Erythroblast (primary cell): Measurements from ENCODE around the gene TMEM202.
A peak's percentile ranks its signal among the peaks of the same experiment; 100 is the strongest.
"Not testable (repeated sequence)": the region's sequence is repeated elsewhere in the genome, so short reads cannot be mapped to it uniquely, and the experiment has no call there.

Experiments used
- DNase-seq, 2 experiments: peaks; one replicate each; lab custom pipeline; 2025; lab: John Stamatoyannopoulos, UW
- GATA1 ChIP-seq: IDR thresholded peaks from 2 replicates; pipeline ENCODE4 v1.6.1; 2011; ENCODE audit warnings: low read depth, mild to moderate bottlenecking, control low read depth, low read length, moderate library complexity
- POLR2A ChIP-seq: IDR thresholded peaks from 2 replicates; pipeline ENCODE4 v1.6.1; 2011; ENCODE audit warnings: mild to moderate bottlenecking, low read length

TMEM202 gene

GRCh38 chr15:72397796-72398588 is at the start of gene TMEM202:
TMEM202 (plus strand) TSS chr15:72398305; CDS start chr15:72398327, 22 bp downstream.
- DNase-seq, result no peak
- TF ChIP-seq GATA1 (no peak), POLR2A (no peak)

GRCh38 chr15:72353266-72353665 is 44.8 kb upstream of the TMEM202 start:
- no peak for DNase-seq
- TF ChIP-seq POLR2A (no peak), GATA1 (no peak)

- no peak for DNase-seq
Observed at GRCh38 chr15:72354496-72354895, 43.6 kb upstream of the TMEM202 start.

GRCh38 chr15:72358121-72358520 is 40.0 kb upstream of the TMEM202 start:
- TF ChIP-seq GATA1, result no peak
- TF ChIP-seq POLR2A, result no peak
- DNase-seq, result no peak

More at GRCh38 chr15:72354496-72354895, 43.6 kb upstream of the TMEM202 start:
- no peak for TF ChIP-seq GATA1
- no peak for TF ChIP-seq POLR2A

- TF ChIP-seq POLR2A, result no peak
- no peak for TF ChIP-seq GATA1
- no peak for DNase-seq
Observed at GRCh38 chr15:72358650-72359171, 39.4 kb upstream of the TMEM202 start.

- DNase-seq, result no peak
- no peak for TF ChIP-seq GATA1
- no peak for TF ChIP-seq POLR2A
Observed at GRCh38 chr15:72361176-72361575, 36.9 kb upstream of the TMEM202 start.

GRCh38 chr15:72365844-72366243 is 32.3 kb upstream of the TMEM202 start:
- DNase-seq, result no peak
- TF ChIP-seq POLR2A (no peak), GATA1 (no peak)

GRCh38 chr15:72368325-72368724 is 29.8 kb upstream of the TMEM202 start:
- DNase-seq, result no peak
- TF ChIP-seq POLR2A, result no peak
- TF ChIP-seq GATA1, result no peak

- TF ChIP-seq POLR2A, result no peak
- no peak for TF ChIP-seq GATA1
- DNase-seq, result no peak
Observed at GRCh38 chr15:72368899-72369298, 29.2 kb upstream of the TMEM202 start.

GRCh38 chr15:72369964-72370363 is 28.1 kb upstream of the TMEM202 start:
- DNase-seq, result no peak
- no peak for TF ChIP-seq GATA1
- no peak for TF ChIP-seq POLR2A

- DNase-seq, result no peak
- TF ChIP-seq GATA1, result no peak
- TF ChIP-seq POLR2A, result no peak
Observed at GRCh38 chr15:72372361-72372760, 25.7 kb upstream of the TMEM202 start.

GRCh38 chr15:72375501-72375845 is 22.6 kb upstream of the TMEM202 start:
- TF ChIP-seq GATA1 (no peak), POLR2A (no peak)
- DNase-seq, result no peak

- no peak for TF ChIP-seq GATA1
- peak; percentile 90 for TF ChIP-seq POLR2A
Observed at GRCh38 chr15:72375846-72376581, 22.1 kb upstream of the TMEM202 start, which contains the start of gene HEXA. HEXA (minus strand) TSS chr15:72376014; CDS start chr15:72375972, 42 bp downstream.

GRCh38 chr15:72377331-72377730 is 20.8 kb upstream of the TMEM202 start:
- TF ChIP-seq POLR2A (no peak), GATA1 (no peak)
- no peak for DNase-seq

More at GRCh38 chr15:72375846-72376581, 22.1 kb upstream of the TMEM202 start, which contains the start of gene HEXA:
- DNase-seq, result peak; percentile 91 to 95

GRCh38 chr15:72379106-72379505 is 19.0 kb upstream of the TMEM202 start:
- DNase-seq, result not testable (repeated sequence)
